ENCODE measurements around the gene LCN15. TPM values are rescaled to one million over a fixed set of nuclear protein-coding genes. Genes with fewer than 3 reads are reported as not detected.

The LCN15 gene
- total and polyA plus RNA-seq, 2 of the 4 experiments (the other 2 are of a cell fraction): not detected

- Histone ChIP-seq H4K8ac (ENCODE audit: low read depth in 2 of 2, low read length in 2 of 2) (no peak overlapping the region), H3K36me3 (ENCODE audit: control insufficient read depth, insufficient read depth, low read length) (no peaks in the 10 kb centered on the region), H3K23ac (ENCODE audit: low read depth, low read length) (no peak overlapping the region), H3K4me1 (ENCODE audit: control insufficient read depth, insufficient read depth, low read length) (no peaks in the 10 kb centered on the region), H3K56ac (ENCODE audit: extremely low read depth, insufficient read depth, low read length) (no peak overlapping the region), H3K9ac (ENCODE audit: low read depth, low read length) (no peak overlapping the region), H3K14ac (replicated peaks; ENCODE audit: low read depth, low read length) (no peak overlapping the region), H3K27ac (ENCODE audit: insufficient read depth, low read length) (no peak overlapping the region), H3K4me2 (ENCODE audit: low read depth, low read length) (no peak overlapping the region), H3K9me1 (ENCODE audit: insufficient read depth, low read length) (no peaks in the 10 kb centered on the region), H2AFZ (replicated peaks; ENCODE audit: low read length, poor library complexity) (no peak overlapping the region), H2AK9ac (replicated peaks; ENCODE audit: low read depth, low read length, poor library complexity) (no peak overlapping the region), H4K5ac (ENCODE audit: low read depth, low read length) (no peak overlapping the region), H3K4me3 (ENCODE audit: insufficient read depth, low read depth, low read length) (no peak overlapping the region), H2BK5ac (ENCODE audit: low read depth, low read length, poor library complexity, severe bottlenecking) (no peak overlapping the region), H3K18ac (ENCODE audit: low read depth, low read length) (no peak overlapping the region), H2BK20ac (ENCODE audit: low read depth, low read length) (no peak overlapping the region), H2BK120ac (ENCODE audit: low read depth, low read length) (no peak overlapping the region), H2BK15ac (ENCODE audit: low read depth, low read length) (no peak overlapping the region), H4K20me1 (ENCODE audit: insufficient read depth, low read length) (no peaks in the 10 kb centered on the region; the same call in 1 of the 2 replicates), H3K4ac (ENCODE audit: low read depth, low read length) (no peak overlapping the region), H2AK5ac (ENCODE audit: low read depth, low read length) (no peak overlapping the region), H4K91ac (ENCODE audit: insufficient read depth, low read depth, low read length) (no peak overlapping the region), H3K27me3 (ENCODE audit: control insufficient read depth, insufficient read depth, low read length) (peaks cover 30% of the 10 kb centered on the region; the same call in 1 of the 2 replicates), H3K9me3 (ENCODE audit: control insufficient read depth, insufficient read depth, low read length) (peaks cover 4% of the 10 kb centered on the region), H3K79me1 (ENCODE audit: low read depth in 1 of 2, low read length in 2 of 2) (no peaks in the 10 kb centered on the region)
- in situ Hi-C loops (cut with MboI; ENCODE audit: low sequenced_read_pairs): no loop called here
- 72% methylated on average over 12 of the region's 22 CpGs; no CpG with 5 or more reads in 1 of the 2 experiments for WGBS, 2 experiments (ENCODE audit: extremely low coverage in 2 of 2, insufficient read length in 1 of 2)
- TF ChIP-seq BHLHE40 (IDR thresholded peaks at IDR 0.05; ENCODE audit: low read depth, low read length): no peak
- no peak for TF ChIP-seq RCOR1 (IDR thresholded peaks at IDR 0.05; ENCODE audit: insufficient replicate concordance, low read length)
- TF ChIP-seq MXI1 (IDR thresholded peaks at IDR 0.05; ENCODE audit: borderline replicate concordance, low read depth, low read length): no peak
- no peak for TF ChIP-seq RAD21 (IDR thresholded peaks at IDR 0.05; ENCODE audit: low read length)
- TF ChIP-seq MAFK (IDR thresholded peaks at IDR 0.05; ENCODE audit: low read depth, low read length): no peak
- no peak for TF ChIP-seq CHD1 (IDR thresholded peaks at IDR 0.05; ENCODE audit: low read depth, low read length)
- TF ChIP-seq MAZ (IDR thresholded peaks at IDR 0.05; ENCODE audit: borderline replicate concordance, low read depth, low read length): no peak
- TF ChIP-seq NFE2L2 (IDR thresholded peaks at IDR 0.05; ENCODE audit: low read depth, low read length): no peak
- TF ChIP-seq CEBPB (IDR thresholded peaks at IDR 0.05; ENCODE audit: low read depth, low read length): no peak
- no peak for TF ChIP-seq SMC3 (IDR thresholded peaks at IDR 0.05; ENCODE audit: low read depth, low read length)
- ChIA-PET CTCF (no interaction called here), POLR2A (ENCODE audit: unreplicated experiment) (no interaction called here)
- no peak for DNase-seq
- dilution Hi-C loops (cut with HindIII; ENCODE audit: low sequenced_read_pairs, unreplicated experiment): no loop called here
- no TSS peak for BruUV-seq (replicated peaks)
- intact Hi-C loops (cut with micrococcal nuclease): no loop called here
- no peak for ATAC-seq (ENCODE audit: low read depth)
Measured at GRCh38 chr9:136747161-136748060, 16.9 kb downstream of the LCN15 start.

Data from IMR-90 (cell line).